ENCODE data around the gene MALT1.

MALT1 gene

GRCh38 chr18:58738322-58738721, 67.1 kb downstream of the MALT1 start:
- TF ChIP-seq, protein P1, sequence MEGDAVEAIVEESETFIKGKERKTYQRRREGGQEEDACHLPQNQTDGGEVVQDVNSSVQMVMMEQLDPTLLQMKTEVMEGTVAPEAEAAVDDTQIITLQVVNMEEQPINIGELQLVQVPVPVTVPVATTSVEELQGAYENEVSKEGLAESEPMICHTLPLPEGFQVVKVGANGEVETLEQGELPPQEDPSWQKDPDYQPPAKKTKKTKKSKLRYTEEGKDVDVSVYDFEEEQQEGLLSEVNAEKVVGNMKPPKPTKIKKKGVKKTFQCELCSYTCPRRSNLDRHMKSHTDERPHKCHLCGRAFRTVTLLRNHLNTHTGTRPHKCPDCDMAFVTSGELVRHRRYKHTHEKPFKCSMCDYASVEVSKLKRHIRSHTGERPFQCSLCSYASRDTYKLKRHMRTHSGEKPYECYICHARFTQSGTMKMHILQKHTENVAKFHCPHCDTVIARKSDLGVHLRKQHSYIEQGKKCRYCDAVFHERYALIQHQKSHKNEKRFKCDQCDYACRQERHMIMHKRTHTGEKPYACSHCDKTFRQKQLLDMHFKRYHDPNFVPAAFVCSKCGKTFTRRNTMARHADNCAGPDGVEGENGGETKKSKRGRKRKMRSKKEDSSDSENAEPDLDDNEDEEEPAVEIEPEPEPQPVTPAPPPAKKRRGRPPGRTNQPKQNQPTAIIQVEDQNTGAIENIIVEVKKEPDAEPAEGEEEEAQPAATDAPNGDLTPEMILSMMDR (IDR thresholded peaks at IDR 0.05), result no peak
- H3K27ac ChIP-seq, result no peak overlapping the region
- peaks cover 42% of the 10 kb centered on the region for H3K36me3 ChIP-seq
- no peak overlapping the region for H3K4me3 ChIP-seq (ENCODE audit: low read depth in 1 of 2, low read length in 1 of 2)
- H3K9me3 ChIP-seq, result no peaks in the 10 kb centered on the region
- H3K27me3 ChIP-seq, result no peaks in the 10 kb centered on the region
- no peaks in the 10 kb centered on the region for H3K4me1 ChIP-seq (ENCODE audit: control insufficient read depth in 1 of 2, insufficient read depth in 1 of 2, low read depth in 1 of 2, low read length in 1 of 2)

- Histone ChIP-seq H3K27me3 (no peaks in the 10 kb centered on the region), H3K4me1 (ENCODE audit: control insufficient read depth in 1 of 2, insufficient read depth in 1 of 2, low read depth in 1 of 2, low read length in 1 of 2) (peaks cover 0 to 4% of the 10 kb centered on the region in 2 experiments), H3K36me3 (peaks cover 59% of the 10 kb centered on the region), H3K4me3 (ENCODE audit: low read depth in 1 of 2, low read length in 1 of 2) (no peak overlapping the region), H3K27ac (no peak overlapping the region), H3K9me3 (peaks cover 14% of the 10 kb centered on the region)
- TF ChIP-seq, protein P1 (IDR thresholded peaks at IDR 0.05), result no peak
Measured at GRCh38 chr18:58745914-58746313, 74.6 kb downstream of the MALT1 start.

GRCh38 chr18:58748899-58749595, 77.8 kb downstream of the MALT1 start:
- Histone ChIP-seq H3K36me3 (peaks cover 49% of the 10 kb centered on the region), H3K27me3 (peaks cover 8% of the 10 kb centered on the region), H3K9me3 (peaks cover 14% of the 10 kb centered on the region), H3K27ac (no peak overlapping the region), H3K4me3 (ENCODE audit: low read depth in 1 of 2, low read length in 1 of 2) (no peak overlapping the region), H3K4me1 (ENCODE audit: control insufficient read depth in 1 of 2, insufficient read depth in 1 of 2, low read depth in 1 of 2, low read length in 1 of 2) (peaks cover 0 to 4% of the 10 kb centered on the region in 2 experiments)
- TF ChIP-seq, protein P1 (IDR thresholded peaks at IDR 0.05), result no peak

- H3K4me3 ChIP-seq (ENCODE audit: low read depth in 1 of 2, low read length in 1 of 2), result no peak overlapping the region
- H3K36me3 ChIP-seq, result peaks cover 7% of the 10 kb centered on the region
- peaks cover 20% of the 10 kb centered on the region for H3K27me3 ChIP-seq
- H3K27ac ChIP-seq, result no peak overlapping the region
- peaks cover 8% of the 10 kb centered on the region for H3K9me3 ChIP-seq
- TF ChIP-seq, protein P1 (IDR thresholded peaks at IDR 0.05), result no peak
- H3K4me1 ChIP-seq (ENCODE audit: control insufficient read depth in 1 of 2, insufficient read depth in 1 of 2, low read depth in 1 of 2, low read length in 1 of 2), result no peaks in the 10 kb centered on the region
Measured at GRCh38 chr18:58753976-58754375, 82.7 kb downstream of the MALT1 start.

- no peak overlapping the region for H3K27ac ChIP-seq
- H3K36me3 ChIP-seq, result peaks cover under 1% of the 10 kb centered on the region
- H3K27me3 ChIP-seq, result peaks cover 20% of the 10 kb centered on the region
- H3K9me3 ChIP-seq, result peaks cover 1% of the 10 kb centered on the region
- TF ChIP-seq, protein P1 (IDR thresholded peaks at IDR 0.05), result no peak
- no peaks in the 10 kb centered on the region for H3K4me1 ChIP-seq (ENCODE audit: control insufficient read depth in 1 of 2, insufficient read depth in 1 of 2, low read depth in 1 of 2, low read length in 1 of 2)
- no peak overlapping the region for H3K4me3 ChIP-seq (ENCODE audit: low read depth in 1 of 2, low read length in 1 of 2)
Measured at GRCh38 chr18:58754544-58755068, 83.3 kb downstream of the MALT1 start.
